ENCODE results near the gene AGBL1. TPM values are rescaled to one million over a fixed set of nuclear protein-coding genes. Genes with fewer than 3 reads are reported as not detected.

Gene AGBL1
- total RNA-seq, 1 donor from 2014 or later, result 0.47 TPM

GRCh38 chr15:86247249-86247955 lies 167.7 kb downstream of the AGBL1 start:
- DNase-seq, result no peak

GRCh38 chr15:86255247-86255646 lies 175.6 kb downstream of the AGBL1 start:
- DNase-seq, result no peak

- no peak for DNase-seq
Observed at GRCh38 chr15:86256628-86257027, 177.0 kb downstream of the AGBL1 start.

GRCh38 chr15:86259589-86259988 lies 179.9 kb downstream of the AGBL1 start:
- no peak for DNase-seq

- no peak for DNase-seq
Observed at GRCh38 chr15:86263230-86263629, 183.6 kb downstream of the AGBL1 start.

GRCh38 chr15:86266896-86267484 lies 187.3 kb downstream of the AGBL1 start:
- DNase-seq, result no peak

GRCh38 chr15:86267892-86268291 lies 188.2 kb downstream of the AGBL1 start:
- no peak for DNase-seq

GRCh38 chr15:86268558-86268957 lies 188.9 kb downstream of the AGBL1 start:
- no peak for DNase-seq

GRCh38 chr15:86273309-86273708 lies 193.6 kb downstream of the AGBL1 start:
- no peak for DNase-seq

GRCh38 chr15:86275361-86275760 lies 195.7 kb downstream of the AGBL1 start:
- no peak for DNase-seq

- no peak for DNase-seq
Observed at GRCh38 chr15:86278586-86278985, 198.9 kb downstream of the AGBL1 start.

- DNase-seq, result no peak
Observed at GRCh38 chr15:86284635-86285034, 205.0 kb downstream of the AGBL1 start.

GRCh38 chr15:86295511-86295910 lies 215.8 kb downstream of the AGBL1 start:
- DNase-seq, result no peak

GRCh38 chr15:86296769-86297168 lies 217.1 kb downstream of the AGBL1 start:
- DNase-seq, result no peak

- no peak for DNase-seq
Observed at GRCh38 chr15:86300390-86301125, 220.9 kb downstream of the AGBL1 start.

GRCh38 chr15:86311568-86312280 lies 232.1 kb downstream of the AGBL1 start:
- DNase-seq, result no peak

GRCh38 chr15:86312486-86312885 lies 232.8 kb downstream of the AGBL1 start:
- no peak for DNase-seq

- no peak for DNase-seq
Observed at GRCh38 chr15:86316216-86316615, 236.5 kb downstream of the AGBL1 start.

- no peak for DNase-seq
Observed at GRCh38 chr15:86316726-86317383, 237.2 kb downstream of the AGBL1 start.

- no peak for DNase-seq
Observed at GRCh38 chr15:86317384-86317740, 237.7 kb downstream of the AGBL1 start.

- DNase-seq, result no peak
Observed at GRCh38 chr15:86322629-86323028, 243.0 kb downstream of the AGBL1 start.

- DNase-seq, result no peak
Observed at GRCh38 chr15:86327230-86327865, 247.7 kb downstream of the AGBL1 start.

Data from occipital lobe (tissue), 2 donors.